Sigmoid colon (tissue), 7 donors: ENCODE measurements around the gene FBXL4. TPM values are rescaled to one million over a fixed set of nuclear protein-coding genes. Genes with fewer than 3 reads are reported as not detected.

Experiments used
- DNase-seq: peaks from one replicate; pipeline ENCODE4 v3.0.0-alpha.2; 2019
- H3K27ac ChIP-seq, 4 donors: fragments of 200-600 bp; sonication (generic); one replicate each; pipeline ENCODE4 v1.5.1; 2016 to 2019; ENCODE audit warnings: mild to moderate bottlenecking in 1 of 4
- H3K27me3 ChIP-seq, 3 donors: fragments of 200-600 bp; sonication (generic); one replicate each; pipeline ENCODE4 v1.5.1; 2019; ENCODE audit warnings: mild to moderate bottlenecking in 1 of 3
- H3K36me3 ChIP-seq, 4 donors: fragments of 200-600 bp; sonication (generic); one replicate each; pipeline ENCODE4 v1.5.1; 2016 to 2019
- H3K4me1 ChIP-seq, 4 donors: fragments of 200-600 bp; sonication (generic); one replicate each; pipeline ENCODE4 v1.5.1; 2017 to 2019
- H3K4me3 ChIP-seq, 4 donors: fragments of 200-600 bp; sonication (generic); one replicate each; pipeline ENCODE4 v1.5.1; 2017 to 2019; ENCODE audit warnings: mild to moderate bottlenecking in 2 of 4, moderate library complexity in 1 of 4
- H3K9me3 ChIP-seq, 4 donors: fragments of 200-600 bp in 3 of 4; sonication (generic) in 3 of 4; one replicate each; pipeline versions ENCODE4 v1.5.1 to v1.6.1; 2013 to 2019
- EP300 ChIP-seq, 4 donors: sonication (generic); formaldehyde crosslinking; IDR thresholded peaks; one replicate each; pipeline ENCODE4 v1.6.1; 2017; ENCODE audit warnings: antibody characterized with exemption in 4 of 4
- POLR2A ChIP-seq, 2 donors: fragments of 450-650 bp; IDR thresholded peaks; one replicate each; pipeline ENCODE4 v1.6.1; 2016; ENCODE audit warnings: antibody characterized with exemption in 2 of 2, mild to moderate bottlenecking in 2 of 2, moderate library complexity in 2 of 2
- POLR2AphosphoS5 ChIP-seq, 4 donors: sonication (generic); formaldehyde crosslinking; IDR thresholded peaks; one replicate each; pipeline ENCODE4 v1.6.1; 2017; ENCODE audit warnings: antibody characterized with exemption in 4 of 4
- whole genome bisulfite sequencing, 2 donors: extraction: QIAGEN DNeasy Blood & Tissue Kit; methylation state at CpG; one replicate each; pipeline ENCODE4 v1.1.7; 2013; 5-methylcytosine and 5-hydroxymethylcytosine counted together
- intact Hi-C: fragments of 100-400 bp; cut with DNase I; formaldehyde crosslinking; loops from one replicate; pipeline ENCODE4 v1.15.1; 2023
- polyA plus RNA-seq, 3 donors: library from polyadenylated mRNA; stranded (reverse); fragments of 200-250 nt; gene quantifications; one replicate each; pipeline ENCODE4 v1.2.3, GENCODE V29; 2013
- total RNA-seq, 4 donors: library from RNA; depleted of rRNA; stranded (reverse); fragments of >200 nt; gene quantifications; one replicate each; pipeline ENCODE4 v1.1.0, GENCODE V29; 2016
- TF ChIP-seq, protein P1 (sequence below), 4 experiments: fragments of 450-650 bp in 3 of 4; fragments of 200-600 bp in 1 of 4; IDR thresholded peaks; one replicate each; pipeline ENCODE4 v1.5.1; 2016 to 2019; ENCODE audit warnings: antibody characterized with exemption in 4 of 4, mild to moderate bottlenecking in 3 of 4, moderate library complexity in 2 of 4
- donor health status: healthy with polysubstance abuse.
- donor health status: Bipolar disorder and iron deficiency.
- donor health status: healthy.

FBXL4 gene
- total and polyA plus RNA-seq, 7 donors = 2.4 to 31.4 (median 19.1) TPM

DNA sequence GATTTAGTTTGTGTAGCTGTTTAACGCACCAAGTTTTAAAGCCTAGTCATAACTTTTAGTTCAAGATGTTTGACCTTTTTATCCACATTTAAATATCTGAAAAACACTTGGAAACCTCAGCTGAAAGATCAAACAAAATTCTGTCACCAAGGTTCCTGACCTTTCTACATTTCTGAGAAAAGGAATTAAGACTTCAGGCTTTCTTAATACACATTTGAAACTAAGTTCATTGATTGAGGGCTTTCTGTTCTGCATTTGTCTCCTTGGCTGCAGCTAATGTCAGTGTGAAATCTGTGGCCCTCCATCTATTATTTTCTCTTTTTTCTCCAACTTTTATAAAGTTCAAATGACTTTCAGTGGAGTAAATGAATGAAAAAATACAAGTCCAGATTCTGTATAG lies 22.7 kb upstream of the FBXL4 start:
- H3K36me3 ChIP-seq = no peaks in the 10 kb centered on the region
- WGBS, 2 donors = 84 to 87% methylated on average over 1 of the region's 1 CpG
- no peak overlapping the region for H3K27ac ChIP-seq
- TF ChIP-seq, protein P1, sequence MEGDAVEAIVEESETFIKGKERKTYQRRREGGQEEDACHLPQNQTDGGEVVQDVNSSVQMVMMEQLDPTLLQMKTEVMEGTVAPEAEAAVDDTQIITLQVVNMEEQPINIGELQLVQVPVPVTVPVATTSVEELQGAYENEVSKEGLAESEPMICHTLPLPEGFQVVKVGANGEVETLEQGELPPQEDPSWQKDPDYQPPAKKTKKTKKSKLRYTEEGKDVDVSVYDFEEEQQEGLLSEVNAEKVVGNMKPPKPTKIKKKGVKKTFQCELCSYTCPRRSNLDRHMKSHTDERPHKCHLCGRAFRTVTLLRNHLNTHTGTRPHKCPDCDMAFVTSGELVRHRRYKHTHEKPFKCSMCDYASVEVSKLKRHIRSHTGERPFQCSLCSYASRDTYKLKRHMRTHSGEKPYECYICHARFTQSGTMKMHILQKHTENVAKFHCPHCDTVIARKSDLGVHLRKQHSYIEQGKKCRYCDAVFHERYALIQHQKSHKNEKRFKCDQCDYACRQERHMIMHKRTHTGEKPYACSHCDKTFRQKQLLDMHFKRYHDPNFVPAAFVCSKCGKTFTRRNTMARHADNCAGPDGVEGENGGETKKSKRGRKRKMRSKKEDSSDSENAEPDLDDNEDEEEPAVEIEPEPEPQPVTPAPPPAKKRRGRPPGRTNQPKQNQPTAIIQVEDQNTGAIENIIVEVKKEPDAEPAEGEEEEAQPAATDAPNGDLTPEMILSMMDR (IDR thresholded peaks at IDR 0.05) = no peak
- TF ChIP-seq POLR2AphosphoS5 (IDR thresholded peaks at IDR 0.05) (no peak), EP300 (IDR thresholded peaks at IDR 0.05) (no peak), POLR2A (IDR thresholded peaks at IDR 0.05) (no peak)
- peaks cover 0 to 7% (median 0%) of the 10 kb centered on the region in 4 donors for H3K9me3 ChIP-seq
- H3K4me3 ChIP-seq = no peak overlapping the region
- H3K27me3 ChIP-seq = no peaks in the 10 kb centered on the region
- DNase-seq = no peak
- H3K4me1 ChIP-seq = no peaks in the 10 kb centered on the region
- intact Hi-C loops = no loop called here

- TF ChIP-seq POLR2A (IDR thresholded peaks at IDR 0.05) (no peak), POLR2AphosphoS5 (IDR thresholded peaks at IDR 0.05) (no peak), EP300 (IDR thresholded peaks at IDR 0.05) (no peak)
- TF ChIP-seq, protein P1 (IDR thresholded peaks at IDR 0.05) = no peak
- peaks cover 0 to 25% (median 14%) of the 10 kb centered on the region in 4 donors for H3K4me1 ChIP-seq
- H3K4me3 ChIP-seq = no peak overlapping the region
- no peaks in the 10 kb centered on the region for H3K27me3 ChIP-seq
- peaks cover 0 to 7% (median 0%) of the 10 kb centered on the region in 4 donors for H3K9me3 ChIP-seq
- WGBS, 2 donors = 92 to 93% methylated on average over 2 of the region's 2 CpGs
- no peaks in the 10 kb centered on the region for H3K36me3 ChIP-seq
- no peak overlapping the region for H3K27ac ChIP-seq
- no peak for DNase-seq
- intact Hi-C loops = no loop called here
Measured at GRCh38 chr6:98967616-98968015, 19.9 kb upstream of the FBXL4 start.

GRCh38 chr6:98959631-98960030 lies 11.9 kb upstream of the FBXL4 start:
- Histone ChIP-seq H3K4me3 (no peak overlapping the region), H3K27me3 (no peaks in the 10 kb centered on the region), H3K9me3 (no peaks in the 10 kb centered on the region), H3K36me3 (no peaks in the 10 kb centered on the region), H3K4me1 (peaks cover 0 to 44% (median 17%) of the 10 kb centered on the region in 4 donors), H3K27ac (no peak overlapping the region)
- intact Hi-C loops = no loop called here
- DNase-seq = no peak
- TF ChIP-seq, protein P1 (IDR thresholded peaks at IDR 0.05) = no peak
- no peak for TF ChIP-seq POLR2A (IDR thresholded peaks at IDR 0.05)
- TF ChIP-seq EP300 (IDR thresholded peaks at IDR 0.05) = no peak
- no peak for TF ChIP-seq POLR2AphosphoS5 (IDR thresholded peaks at IDR 0.05)
- WGBS, 2 donors = 57 to 71% methylated on average over 1 of the region's 1 CpG

GRCh38 chr6:98958776-98959175 lies 11.0 kb upstream of the FBXL4 start:
- Histone ChIP-seq H3K36me3 (no peaks in the 10 kb centered on the region), H3K27me3 (no peaks in the 10 kb centered on the region), H3K9me3 (no peaks in the 10 kb centered on the region), H3K27ac (no peak overlapping the region), H3K4me1 (peaks cover 0 to 35% (median 8%) of the 10 kb centered on the region in 4 donors), H3K4me3 (no peak overlapping the region)
- intact Hi-C loops = no loop called here
- WGBS, 2 donors = 86 to 87% methylated on average over 3 of the region's 3 CpGs
- TF ChIP-seq POLR2AphosphoS5 (IDR thresholded peaks at IDR 0.05) (no peak), EP300 (IDR thresholded peaks at IDR 0.05) (no peak), POLR2A (IDR thresholded peaks at IDR 0.05) (no peak)
- TF ChIP-seq, protein P1 (IDR thresholded peaks at IDR 0.05) = no peak
- DNase-seq = no peak

DNA sequence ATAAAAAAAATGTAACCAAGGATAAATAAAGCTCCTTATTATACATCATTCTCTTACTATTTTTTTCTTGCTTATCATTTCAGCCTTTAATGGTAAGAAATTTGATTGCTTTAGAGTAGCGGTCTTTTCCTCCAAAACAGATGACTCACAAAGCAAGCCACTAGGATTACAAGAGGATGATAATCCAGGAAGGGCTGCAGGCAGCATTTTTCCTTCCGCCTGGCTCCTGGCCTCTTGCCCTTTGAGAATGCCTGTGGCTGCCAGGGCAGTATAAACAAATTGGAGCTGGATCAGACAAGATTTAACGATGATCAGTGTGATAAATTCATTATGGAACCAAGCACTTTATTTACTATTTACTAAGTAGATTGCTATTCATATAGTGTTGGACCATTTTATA lies 9.7 kb upstream of the FBXL4 start:
- no peak overlapping the region for H3K4me3 ChIP-seq
- peaks cover 0 to 22% (median 4%) of the 10 kb centered on the region in 4 donors for H3K4me1 ChIP-seq
- TF ChIP-seq POLR2AphosphoS5 (IDR thresholded peaks at IDR 0.05) = no peak
- TF ChIP-seq, protein P1 (IDR thresholded peaks at IDR 0.05) = no peak
- TF ChIP-seq POLR2A (IDR thresholded peaks at IDR 0.05) = no peak
- no peak for TF ChIP-seq EP300 (IDR thresholded peaks at IDR 0.05)
- H3K36me3 ChIP-seq = no peaks in the 10 kb centered on the region
- no peaks in the 10 kb centered on the region for H3K27me3 ChIP-seq
- no peaks in the 10 kb centered on the region for H3K9me3 ChIP-seq
- WGBS, 2 donors = 11 to 48% methylated on average over 3 of the region's 3 CpGs
- intact Hi-C loops = no loop called here
- H3K27ac ChIP-seq = no peak overlapping the region
- DNase-seq = no peak
